ENCODE results near the gene HMGCLL1. TPM values are rescaled to one million over a fixed set of nuclear protein-coding genes. Genes with fewer than 3 reads are reported as not detected.

The HMGCLL1 gene
- total RNA-seq, 1 donor from 2014 or later = not detected

DNA sequence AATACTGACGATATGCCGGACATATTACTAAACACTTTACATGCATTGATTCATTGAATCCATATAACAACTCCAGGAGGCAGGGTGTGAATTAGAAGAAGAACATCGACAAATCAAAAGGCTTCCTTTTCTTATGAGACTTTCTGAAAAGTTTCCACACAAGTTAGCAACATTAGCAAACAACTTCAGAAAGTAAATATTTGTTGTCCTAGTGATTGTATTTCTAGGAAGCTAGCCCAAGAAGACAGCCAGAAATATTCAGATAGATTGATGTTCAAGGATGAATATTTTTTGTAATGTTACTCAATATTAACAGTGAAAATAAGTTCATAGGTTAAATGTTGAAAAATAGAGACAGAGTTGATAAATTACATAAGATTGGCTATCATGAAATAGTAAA is 131.1 kb downstream of the HMGCLL1 start:
- intact Hi-C loops (cut with micrococcal nuclease) = loop anchor here (5.0 to 10.0 kb wide), 2 partner anchors 439 to 1147 kb away; no protein-coding TSS in a partner anchor

DNA sequence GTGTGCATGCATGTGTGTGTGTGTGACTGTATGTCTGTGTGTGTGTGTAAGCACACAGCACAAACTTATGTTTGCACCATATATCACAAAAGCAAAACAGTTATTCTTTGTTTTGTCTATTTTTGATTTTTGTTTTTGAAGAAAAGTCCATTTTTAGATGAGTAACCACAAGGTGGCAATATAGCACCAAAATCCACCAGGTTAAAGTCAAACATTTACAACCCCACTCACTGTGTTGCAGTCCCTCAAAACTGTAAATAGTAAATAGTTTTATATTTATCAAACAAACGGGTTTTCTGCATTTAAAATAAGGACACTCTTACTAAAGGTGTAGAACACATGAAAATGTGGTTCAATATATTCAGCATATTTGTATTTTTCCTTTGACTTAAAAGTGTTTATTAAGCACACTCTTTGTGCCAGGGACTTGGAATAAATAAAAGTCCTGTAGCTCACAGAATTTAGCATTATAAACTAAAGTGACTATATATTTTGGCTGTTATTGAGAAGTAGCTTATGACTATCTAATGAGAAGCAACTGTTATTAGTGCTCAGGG is 133.3 kb downstream of the HMGCLL1 start:
- intact Hi-C loops (cut with micrococcal nuclease) = loop anchor here (5.0 to 10.0 kb wide), 2 partner anchors 442 to 1149 kb away; no protein-coding TSS in a partner anchor

DNA sequence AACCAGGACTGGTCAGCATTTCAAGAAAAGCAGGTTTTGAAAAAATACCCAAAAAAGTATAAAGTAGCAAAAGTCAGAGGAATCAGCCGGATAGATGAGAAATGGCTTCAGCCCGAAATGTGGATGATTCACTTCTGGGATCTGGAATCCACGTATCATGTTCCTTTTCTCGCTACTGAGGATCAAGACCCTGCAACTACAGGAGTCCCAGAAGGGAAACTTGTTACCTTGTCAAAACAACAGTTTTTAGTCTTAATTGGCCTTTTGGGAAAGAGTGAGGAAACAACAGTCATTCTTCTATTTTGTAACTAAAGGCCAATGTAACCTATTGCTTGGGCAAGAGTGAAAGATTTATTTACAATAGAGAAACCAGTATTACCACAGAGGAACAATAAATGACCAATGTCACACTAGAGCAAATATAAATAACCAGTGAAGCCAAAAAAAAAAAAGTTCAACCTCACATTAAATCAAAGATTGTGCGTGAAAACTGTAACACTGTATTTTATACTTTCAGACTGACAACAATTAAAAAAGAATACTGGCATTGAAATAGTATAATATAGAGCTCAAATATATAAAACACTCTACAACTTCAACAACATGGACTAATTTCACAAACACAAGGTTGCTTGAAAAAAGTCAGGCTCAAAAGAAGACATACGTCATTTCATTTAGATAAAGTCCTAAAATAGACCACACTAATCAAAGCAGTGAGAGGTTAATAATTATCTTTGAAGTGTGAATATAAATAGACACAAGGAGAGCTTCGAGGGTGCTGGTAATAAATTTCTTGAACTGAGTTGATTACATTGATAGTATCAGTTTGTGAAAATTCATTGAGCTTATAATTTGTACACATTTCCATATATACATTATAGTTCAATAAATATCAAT is 135.5 kb downstream of the HMGCLL1 start:
- intact Hi-C loops (cut with micrococcal nuclease) = loop anchor here (10.0 kb wide), 1 partner anchor 1151 kb away; no protein-coding TSS in a partner anchor

GRCh38 chr6:55438203-55438602 is 140.8 kb downstream of the HMGCLL1 start:
- intact Hi-C loops (cut with micrococcal nuclease) = no loop called here

GRCh38 chr6:55437141-55437540 is 141.9 kb downstream of the HMGCLL1 start:
- intact Hi-C loops (cut with micrococcal nuclease) = no loop called here

DNA sequence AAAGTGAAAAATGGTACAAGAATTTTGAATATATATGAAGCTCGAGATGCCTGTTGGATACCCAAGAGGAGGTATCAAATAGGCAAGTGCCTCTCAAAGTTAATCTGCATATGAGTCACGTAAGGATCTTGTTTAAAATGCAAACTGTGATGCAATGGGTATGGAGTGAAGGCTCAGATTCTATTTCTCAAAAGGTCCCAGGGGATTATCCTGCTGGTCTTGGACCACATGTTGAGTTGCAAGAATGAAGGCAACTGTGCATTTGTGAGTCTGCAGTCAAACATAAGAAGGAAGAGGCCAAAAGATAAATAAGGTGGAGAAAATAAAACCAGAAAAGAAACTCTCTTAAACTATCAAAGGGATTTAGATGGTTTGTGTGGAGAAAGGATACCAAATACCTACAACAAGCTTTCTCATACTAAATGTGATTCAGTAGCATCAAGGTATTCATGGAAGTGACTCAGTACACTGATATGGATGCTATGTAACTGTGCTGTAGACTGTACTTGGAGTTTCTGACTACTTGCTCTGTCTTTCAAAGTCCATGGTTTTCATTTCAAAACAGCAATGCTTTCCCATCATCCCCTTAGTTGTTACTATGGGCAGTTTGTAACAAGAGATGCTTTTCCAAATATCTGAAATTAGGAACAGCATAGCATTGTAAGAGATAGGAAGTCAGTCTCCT is 145.4 kb downstream of the HMGCLL1 start:
- intact Hi-C loops (cut with micrococcal nuclease) = no loop called here

DNA sequence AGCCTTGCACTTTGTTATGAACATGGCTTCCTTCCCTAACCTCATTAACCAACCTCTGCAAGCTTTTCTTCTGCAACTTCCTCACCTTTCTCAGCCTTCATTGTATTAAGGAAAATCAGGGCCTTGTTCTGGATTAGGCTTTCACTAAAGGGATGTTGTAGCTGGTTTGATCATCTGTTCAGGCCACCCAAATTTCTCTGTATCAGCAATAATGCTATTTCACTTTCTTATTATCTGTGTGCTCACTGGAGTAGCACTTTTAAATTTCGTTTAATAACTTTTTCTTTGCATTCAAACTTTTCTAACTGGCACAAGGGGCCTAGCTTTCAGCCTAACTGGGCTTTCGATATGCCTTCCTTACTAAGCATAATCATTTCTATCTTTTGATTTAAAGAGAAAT is 155.1 kb downstream of the HMGCLL1 start:
- intact Hi-C loops (cut with micrococcal nuclease) = no loop called here

GRCh38 chr6:55410674-55411073 is 168.3 kb downstream of the HMGCLL1 start:
- intact Hi-C loops (cut with micrococcal nuclease) = no loop called here

DNA sequence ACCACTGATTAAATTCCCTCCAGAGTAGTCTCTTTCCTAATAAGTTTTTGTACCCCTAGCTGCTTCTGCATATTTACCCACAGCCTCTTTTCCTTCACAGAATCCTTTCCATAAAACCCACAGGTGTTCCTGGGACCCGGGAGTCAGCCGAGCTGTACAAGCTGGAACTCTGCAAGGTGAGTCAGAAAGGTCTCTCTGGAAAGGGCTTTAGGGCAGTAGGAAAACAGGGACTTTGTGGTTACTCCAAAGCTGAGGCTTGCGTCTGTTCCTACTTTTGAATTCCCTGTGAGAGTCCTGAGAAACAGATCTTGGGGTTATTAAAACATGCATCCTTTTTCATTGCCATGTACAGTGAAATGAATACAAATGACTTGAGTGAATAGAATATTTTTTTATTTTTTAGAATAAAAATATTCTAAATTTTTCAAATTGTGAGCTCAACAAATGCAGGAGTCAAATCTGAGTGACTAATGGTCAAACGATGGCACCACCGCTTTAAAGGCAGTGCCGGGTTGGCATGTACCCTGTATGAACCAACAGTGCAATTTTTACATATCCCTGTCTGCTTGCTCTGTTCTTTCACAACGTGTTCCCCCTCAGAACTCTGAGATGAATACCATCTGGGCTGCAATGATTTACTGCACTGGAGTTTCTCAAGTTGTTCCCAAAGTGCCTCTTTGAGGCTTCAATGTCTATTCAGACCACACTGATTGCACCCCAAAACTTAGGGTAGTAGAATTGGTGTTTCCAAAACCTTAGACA is 173.3 kb downstream of the HMGCLL1 start:
- intact Hi-C loops (cut with micrococcal nuclease) = no loop called here

- intact Hi-C loops (cut with micrococcal nuclease) = no loop called here
These were observed 179.6 kb downstream of the HMGCLL1 start for GRCh38 chr6:55399351-55399750.

DNA sequence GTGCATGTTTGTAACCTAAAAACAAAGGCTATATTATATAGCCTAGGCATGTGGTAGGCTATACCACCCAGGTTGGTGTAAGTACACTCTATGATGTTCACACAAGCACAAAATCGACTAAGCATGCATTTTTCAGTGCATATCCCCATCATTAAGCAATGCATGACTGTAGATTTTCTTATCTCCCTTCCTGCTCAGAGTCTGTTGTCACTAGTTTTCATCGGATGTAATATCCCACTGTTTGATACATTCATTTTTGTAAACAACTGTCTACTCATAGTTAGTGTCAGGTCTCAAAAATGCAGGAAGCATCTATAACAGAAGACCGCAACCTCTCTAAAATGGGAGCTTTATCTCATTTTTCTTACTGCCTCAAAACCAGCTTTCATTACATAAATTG is 181.0 kb downstream of the HMGCLL1 start:
- intact Hi-C loops (cut with micrococcal nuclease) = no loop called here

DNA sequence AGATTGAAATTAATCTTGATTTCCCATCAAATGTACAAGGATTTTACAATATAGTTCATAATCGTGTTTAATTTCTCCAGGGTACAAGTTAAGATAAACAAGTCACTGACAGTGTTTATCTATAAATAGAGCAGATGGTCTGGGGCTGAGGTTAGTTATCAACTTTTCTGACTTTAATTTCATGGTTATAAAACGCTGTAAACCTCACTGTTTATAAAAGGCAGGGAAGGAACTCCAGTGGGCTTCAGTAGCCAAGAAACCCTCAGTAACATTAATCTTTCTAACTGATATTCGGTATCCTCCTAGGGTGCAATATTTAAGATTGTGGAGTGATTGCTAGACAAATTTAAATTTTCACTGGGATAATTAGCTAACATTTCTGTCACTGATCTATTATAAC is 183.1 kb downstream of the HMGCLL1 start:
- intact Hi-C loops (cut with micrococcal nuclease) = no loop called here

- intact Hi-C loops (cut with micrococcal nuclease) = no loop called here
These were observed 190.8 kb downstream of the HMGCLL1 start for GRCh38 chr6:55388211-55388610.
